GM10248 (cell line): ENCODE results near the gene RPL10.

Experiments used
- CTCF ChIA-PET: fragments of 300-600 bp; sonication (Branson Sonifier 250); formaldehyde crosslinking; extraction: SDS; loops from one replicate; lab custom pipeline; 2021; ENCODE audit warnings: antibody characterized with exemption; lab: Yijun Ruan, JAX
- POLR2A ChIA-PET: fragments of 350-650 bp; sonication (Branson Sonifier 250); formaldehyde crosslinking; extraction: SDS; loops from one replicate; lab custom pipeline; 2020; ENCODE audit warnings: antibody characterized with exemption; lab: Yijun Ruan, JAX
- DNase-seq: peaks from one replicate; pipeline ENCODE4 v3.0.0; 2012; ENCODE audit errors: extremely low spot score
- CTCF ChIP-seq: IDR thresholded peaks from 2 replicates; pipeline ENCODE4 v1.5.1; 2012; ENCODE audit warnings: mild to moderate bottlenecking, low read depth; ENCODE audit errors: extremely low read depth, missing control alignments, control extremely low read depth

The RPL10 gene

GRCh38 chrX:154443992-154444754, 46.0 kb downstream of the RPL10 start, which contains the start of gene FAM50A:
Gene FAM50A (plus strand): TSS chrX:154444141. CDS start chrX:154444236, 95 bp downstream.
- POLR2A ChIA-PET, result no interaction called here
- CTCF ChIA-PET, result no interaction called here
- TF ChIP-seq CTCF, result no peak
- DNase-seq, result peak; percentile 87

DNA sequence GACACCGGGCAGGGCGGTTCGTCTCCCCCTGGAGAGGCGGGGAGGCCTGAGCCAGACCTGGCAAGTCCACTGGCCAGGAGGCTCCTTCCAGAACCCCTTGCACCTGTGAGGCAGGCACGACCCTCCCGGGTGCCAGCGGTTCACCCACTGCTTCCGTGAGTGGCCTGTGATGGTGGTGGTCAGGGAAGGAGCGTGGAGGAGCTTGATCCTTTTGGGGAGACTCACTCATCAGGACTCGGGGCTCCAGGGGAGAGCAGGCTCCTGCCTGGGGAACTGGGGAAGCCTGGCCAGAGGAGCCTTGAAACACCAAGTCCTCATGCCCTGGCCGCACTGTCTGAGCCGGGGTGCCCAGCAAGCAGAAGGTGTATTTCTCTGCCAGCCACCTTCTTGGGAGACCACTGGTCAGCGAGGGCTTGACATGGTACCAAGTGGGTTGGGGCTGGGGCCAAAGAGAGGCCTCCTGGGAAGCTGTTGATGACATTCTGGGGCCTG, 46.6 kb downstream of the RPL10 start:
- TF ChIP-seq CTCF, result no peak
- ChIA-PET CTCF (no interaction called here), POLR2A (no interaction called here)
- DNase-seq, result no peak

DNA sequence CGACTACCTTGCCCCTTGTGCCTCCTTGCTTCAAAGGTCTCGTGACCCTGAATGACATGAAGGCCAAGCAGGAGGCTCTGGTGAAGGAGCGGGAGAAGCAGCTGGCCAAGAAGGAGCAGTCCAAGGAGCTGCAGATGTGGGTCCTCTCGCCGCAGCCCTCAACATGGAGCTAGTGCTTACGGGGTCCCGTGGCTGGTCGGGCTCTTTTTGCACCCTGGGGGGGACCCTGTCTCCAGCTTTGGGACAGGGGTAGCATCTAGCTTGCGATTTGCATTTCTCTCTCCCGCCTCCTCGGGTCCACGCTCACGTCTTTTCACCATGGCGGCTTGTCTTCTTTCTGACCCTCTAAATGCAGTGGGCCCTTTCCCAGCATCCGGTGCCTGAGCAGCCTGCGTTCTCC, 47.6 kb downstream of the RPL10 start:
- ChIA-PET POLR2A (interaction anchor here (1.4 kb wide), 1 partner anchor 45 kb away, joined by 4 read pairs; the partner anchor contains the start of gene SLC10A3), CTCF (no interaction called here)
- no peak for DNase-seq
- no peak for TF ChIP-seq CTCF

DNA sequence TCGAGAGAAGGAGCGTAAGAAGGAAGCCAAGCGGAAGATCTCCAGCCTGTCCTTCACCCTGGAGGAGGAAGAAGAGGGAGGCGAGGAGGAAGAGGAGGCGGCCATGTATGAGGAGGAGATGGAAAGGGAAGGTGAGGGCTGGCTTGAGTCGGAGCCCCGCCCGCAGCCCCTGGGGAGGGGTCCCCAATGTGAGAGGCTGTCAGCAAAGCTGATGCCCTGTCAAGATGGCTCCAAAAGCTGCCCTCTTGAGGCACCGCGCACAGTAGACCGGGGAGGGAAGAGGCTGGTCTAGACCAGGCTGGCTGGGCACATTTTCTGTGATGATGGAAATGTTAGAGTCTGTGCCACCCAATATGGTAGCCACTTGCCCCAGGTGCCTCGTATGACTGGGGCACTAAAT, 48.3 kb downstream of the RPL10 start:
- no peak for DNase-seq
- POLR2A ChIA-PET, result interaction anchor here (0.6 to 1.4 kb wide), 2 partner anchors 32 to 44 kb away, joined by 3 to 4 read pairs; partner anchors contain the start of genes LAGE3 and SLC10A3
- no peak for TF ChIP-seq CTCF
- CTCF ChIA-PET, result no interaction called here

GRCh38 chrX:154448484-154448883, 50.3 kb downstream of the RPL10 start:
- no peak for DNase-seq
- ChIA-PET CTCF (no interaction called here), POLR2A (no interaction called here)
- TF ChIP-seq CTCF, result no peak

DNA sequence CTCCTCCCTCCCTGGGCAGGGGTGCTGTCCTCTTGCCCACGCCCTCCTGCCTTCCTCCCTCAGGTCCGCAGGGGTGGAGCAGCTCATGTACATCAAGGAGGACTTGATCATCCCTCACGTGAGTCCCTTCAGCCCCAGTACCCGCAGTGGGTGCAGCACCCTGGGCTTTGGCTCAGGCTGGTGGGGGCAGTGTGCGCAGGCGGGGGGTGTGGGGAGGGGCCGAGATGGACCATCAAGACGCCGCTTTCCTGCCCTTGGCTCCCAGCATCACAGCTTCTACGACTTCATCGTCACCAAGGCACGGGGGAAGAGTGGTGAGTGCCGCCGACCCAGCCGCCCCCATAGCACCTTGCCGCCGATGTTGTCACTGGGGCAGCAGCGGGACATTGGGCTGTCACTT, 51.4 kb downstream of the RPL10 start:
- ChIA-PET POLR2A (no interaction called here), CTCF (no interaction called here)
- DNase-seq, result no peak
- TF ChIP-seq CTCF, result no peak
